ENCODE data around the gene SERPINB12. TPM values are rescaled to one million over a fixed set of nuclear protein-coding genes. Genes with fewer than 3 reads are reported as not detected.

SERPINB12 gene
- total RNA-seq, 1 experiment from 2014 or later = not detected

DNA sequence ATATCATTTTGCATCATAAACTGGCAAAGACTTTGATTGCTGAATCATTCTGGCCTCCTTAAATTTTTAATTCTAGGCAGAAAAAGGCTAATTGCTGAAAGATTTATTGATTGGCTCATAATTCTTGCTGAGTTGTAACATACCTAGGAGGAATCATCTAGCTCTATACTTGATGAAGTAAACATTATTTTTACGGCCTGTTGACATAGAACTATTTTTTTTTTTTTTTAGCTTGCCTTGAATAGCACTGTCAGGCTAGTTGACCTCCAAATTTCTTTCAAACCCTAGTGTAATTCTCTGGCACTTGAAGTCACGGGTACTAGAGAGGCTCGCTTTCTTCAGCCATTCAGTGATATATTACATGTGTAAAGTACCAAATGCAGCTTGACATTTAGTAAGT, 2.8 kb downstream of the SERPINB12 start:
- no peak for DNase-seq (ENCODE audit: extremely low read depth, low read depth)

GRCh38 chr18:63550068-63550467, 7.9 kb downstream of the SERPINB12 start:
- no peak for DNase-seq (ENCODE audit: extremely low read depth, low read depth)

- DNase-seq (ENCODE audit: extremely low read depth, low read depth) = no peak
Observed at GRCh38 chr18:63551769-63552168, 9.6 kb downstream of the SERPINB12 start.

GRCh38 chr18:63552581-63552980, 10.4 kb downstream of the SERPINB12 start:
- no peak for DNase-seq (ENCODE audit: extremely low read depth, low read depth)

GRCh38 chr18:63553081-63553480, 10.9 kb downstream of the SERPINB12 start:
- DNase-seq (ENCODE audit: extremely low read depth, low read depth) = no peak

GRCh38 chr18:63559567-63560491, 17.7 kb downstream of the SERPINB12 start:
- no peak for DNase-seq (ENCODE audit: extremely low read depth, low read depth)

GRCh38 chr18:63562284-63562683, 20.1 kb downstream of the SERPINB12 start:
- no peak for DNase-seq (ENCODE audit: extremely low read depth, low read depth)

DNA sequence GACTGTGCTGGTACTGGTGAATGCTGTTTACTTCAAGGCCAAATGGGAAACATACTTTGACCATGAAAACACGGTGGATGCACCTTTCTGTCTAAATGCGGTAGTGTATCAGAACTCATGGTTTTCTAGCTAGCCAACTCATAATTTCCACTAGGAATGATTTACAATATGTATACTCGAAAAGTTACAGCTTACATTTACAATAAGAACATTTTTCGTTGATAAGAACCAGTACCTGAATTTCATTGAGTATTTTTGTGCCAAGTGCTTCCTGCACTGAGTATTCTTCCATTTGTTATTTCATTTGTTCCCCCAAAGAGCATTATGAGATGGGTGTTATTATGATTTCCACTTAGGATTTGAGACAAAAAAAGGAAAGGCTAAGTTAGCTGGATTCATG, 21.9 kb downstream of the SERPINB12 start:
- no peak for DNase-seq (ENCODE audit: extremely low read depth, low read depth)

DNA sequence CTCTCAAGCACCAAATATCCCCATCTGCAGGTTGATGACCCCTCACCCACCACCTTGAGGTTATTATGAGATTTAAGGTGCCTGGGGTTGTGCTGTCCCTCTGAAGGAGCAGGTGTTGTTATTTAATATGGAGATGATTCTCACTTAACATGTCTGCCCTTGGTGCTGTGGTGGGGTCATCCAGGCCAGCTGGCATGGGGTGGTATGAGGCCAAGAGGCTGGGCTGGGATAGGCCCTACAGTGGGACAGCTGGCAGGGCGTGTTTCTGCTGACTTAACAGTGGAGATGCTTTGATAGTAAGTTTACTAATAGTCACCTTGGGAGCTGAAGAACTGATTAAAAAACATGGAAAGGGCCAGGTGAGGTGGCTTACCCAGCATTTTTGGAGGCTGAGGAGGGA, 22.4 kb downstream of the SERPINB12 start:
- DNase-seq (ENCODE audit: extremely low read depth, low read depth) = no peak

DNA sequence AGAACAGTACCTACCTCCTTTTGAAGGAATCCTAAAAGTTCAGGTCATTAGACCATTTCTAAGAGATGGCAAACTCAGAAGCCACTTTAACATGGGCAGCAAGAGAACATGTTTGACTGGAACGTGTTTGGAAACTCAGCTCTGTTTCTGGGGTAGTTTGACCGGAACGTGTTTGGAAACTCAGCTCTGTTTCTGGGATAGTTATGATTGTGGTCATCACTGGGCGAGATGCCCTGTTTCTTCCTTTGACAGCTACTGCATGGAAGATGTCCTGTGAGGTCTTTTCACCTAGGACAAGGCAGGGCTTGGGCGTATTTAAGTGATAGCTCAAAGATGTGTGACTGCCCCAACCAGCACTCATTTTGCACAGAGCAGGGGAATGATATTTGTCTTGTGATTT, 25.1 kb downstream of the SERPINB12 start:
- no peak for DNase-seq (ENCODE audit: extremely low read depth, low read depth)

GRCh38 chr18:63567825-63568224, 25.7 kb downstream of the SERPINB12 start:
- no peak for DNase-seq (ENCODE audit: extremely low read depth, low read depth)

GRCh38 chr18:63570721-63571120, 28.6 kb downstream of the SERPINB12 start:
- DNase-seq (ENCODE audit: extremely low read depth, low read depth) = no peak

DNA sequence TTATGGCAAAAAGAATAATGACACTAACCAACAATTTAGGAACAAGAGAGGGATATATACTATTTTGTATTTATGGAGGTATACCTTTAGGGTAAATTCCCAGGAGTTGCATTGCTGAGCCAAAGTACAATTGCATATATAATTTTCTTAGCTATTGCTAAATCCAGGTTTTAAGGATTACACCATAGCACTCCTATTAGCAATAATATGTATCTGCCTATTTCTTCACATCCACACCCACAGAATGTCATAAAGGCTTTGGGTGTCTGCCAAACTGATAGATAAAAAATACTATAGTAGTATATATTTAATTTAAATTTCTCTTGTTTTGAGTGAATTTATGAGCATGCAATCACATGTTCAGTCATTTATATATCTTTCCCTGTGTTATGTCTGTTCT, 33.5 kb downstream of the SERPINB12 start:
- DNase-seq (ENCODE audit: extremely low read depth, low read depth) = no peak

- peak; percentile 44 for DNase-seq (ENCODE audit: extremely low read depth, low read depth)
Observed at GRCh38 chr18:63578357-63578958, 36.3 kb downstream of the SERPINB12 start.

- no peak for DNase-seq (ENCODE audit: extremely low read depth, low read depth)
Observed at GRCh38 chr18:63579616-63580015, 37.4 kb downstream of the SERPINB12 start.

DNA sequence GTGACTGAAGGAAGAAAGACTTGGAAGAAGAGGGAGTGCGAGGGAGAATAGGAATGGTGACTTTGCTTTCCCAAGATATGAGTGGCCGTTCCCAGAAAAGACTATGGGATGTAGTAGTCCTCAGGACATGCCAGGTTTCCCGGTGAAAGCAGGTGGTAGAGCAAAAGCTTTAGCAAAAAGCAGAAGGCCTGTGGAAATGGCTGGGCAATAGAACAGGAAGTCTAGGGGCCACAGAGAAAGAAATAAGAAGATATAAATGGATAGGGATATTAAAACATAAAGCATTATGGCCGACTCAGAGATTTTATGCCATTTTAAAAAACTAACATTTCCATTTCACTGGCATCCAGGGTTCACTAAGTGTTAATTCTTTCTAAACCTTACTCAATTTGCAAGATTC, 43.8 kb downstream of the SERPINB12 start:
- DNase-seq (ENCODE audit: extremely low read depth, low read depth) = no peak

DNA sequence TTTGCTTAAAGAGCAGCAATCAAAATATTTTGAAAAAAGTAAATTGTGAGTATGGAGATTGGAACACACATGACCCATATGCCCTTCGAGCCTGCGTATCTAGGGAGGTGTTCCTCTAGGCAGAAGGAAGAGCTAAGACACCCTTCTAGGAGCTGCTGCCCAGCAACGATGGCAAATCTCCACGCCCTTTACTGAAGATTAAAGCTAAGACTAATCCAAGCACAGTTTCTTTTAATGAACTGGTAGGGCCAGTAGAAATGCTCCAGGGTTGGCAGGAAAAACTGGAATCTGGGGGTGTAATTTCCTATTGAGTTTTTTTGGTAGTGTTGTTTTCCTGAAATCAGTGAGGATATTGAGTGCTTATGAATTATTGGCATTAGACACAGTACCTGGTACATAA, 44.3 kb downstream of the SERPINB12 start:
- DNase-seq (ENCODE audit: extremely low read depth, low read depth) = no peak

DNA sequence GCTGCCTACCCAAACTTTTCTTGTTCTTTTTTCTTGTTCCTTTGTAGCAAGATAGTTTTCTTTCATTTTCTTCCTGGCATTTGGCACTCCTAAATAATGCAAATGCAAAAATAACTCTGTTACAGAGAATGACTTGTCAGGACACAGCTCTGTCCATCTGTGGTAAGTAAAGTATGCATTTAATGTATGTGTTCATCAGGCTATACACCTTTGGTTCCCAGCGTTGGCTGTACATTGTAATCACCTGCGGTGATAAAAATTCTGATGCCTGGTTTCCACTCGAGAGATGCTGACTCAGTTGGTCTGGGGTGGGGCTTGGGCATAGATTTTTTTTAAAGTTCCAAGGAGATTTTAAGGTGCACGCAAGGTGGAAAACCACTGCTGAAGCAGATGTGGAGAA, 44.8 kb downstream of the SERPINB12 start, which contains the start of gene SERPINB13:
SERPINB13 (plus strand) TSS at position 378 of the 400 bp plus-strand sequence. CDS start 1,325 bp downstream, outside the sequence.
- no peak for DNase-seq (ENCODE audit: extremely low read depth, low read depth)

DNA sequence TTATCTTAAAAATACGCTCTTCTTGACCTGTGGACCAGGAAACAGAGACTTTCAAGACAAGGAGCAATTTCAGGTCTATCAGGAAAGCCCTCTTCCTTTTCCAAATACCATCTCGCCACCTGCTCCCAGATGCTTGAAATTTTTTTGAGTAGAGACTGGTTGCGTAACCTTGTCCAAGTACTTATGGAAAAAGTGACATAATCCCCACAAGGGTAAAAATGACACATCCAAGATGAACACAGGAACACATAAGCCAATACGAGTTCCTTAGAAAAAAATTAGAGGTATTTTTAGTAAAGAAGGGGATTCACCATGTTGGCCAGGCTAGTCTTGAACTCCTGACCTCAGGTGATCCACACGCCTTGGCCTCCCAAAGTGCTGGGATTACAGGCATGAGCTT, 46.7 kb downstream of the SERPINB12 start:
- no peak for DNase-seq (ENCODE audit: extremely low read depth, low read depth)

DNA sequence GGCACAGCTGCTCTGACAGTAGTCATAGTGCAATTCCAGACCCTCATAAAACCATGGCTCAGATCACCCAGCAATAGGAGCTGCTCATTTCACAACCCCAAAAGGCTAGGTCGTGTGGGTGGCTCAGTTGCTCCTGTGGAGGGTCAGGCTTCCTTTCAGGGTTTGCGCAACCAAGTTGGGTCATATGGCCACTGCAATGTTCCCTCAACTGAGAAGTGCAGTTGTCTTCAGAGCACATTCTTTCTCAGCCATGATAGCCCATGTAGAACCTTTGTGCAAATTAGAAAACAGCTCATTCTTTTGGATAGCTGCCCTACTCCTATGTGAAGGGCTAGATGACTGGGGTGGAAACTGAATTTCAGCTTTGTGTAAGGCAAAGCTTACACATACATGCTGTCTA, 48.2 kb downstream of the SERPINB12 start:
- no peak for DNase-seq (ENCODE audit: extremely low read depth, low read depth)

GRCh38 chr18:63590966-63591695, 49.0 kb downstream of the SERPINB12 start:
- no peak for DNase-seq (ENCODE audit: extremely low read depth, low read depth)

Data from NCI-H460 (cell line).